RWPE2 (cell line): ENCODE data around the gene HDAC4.
A peak's percentile ranks its signal among the peaks of the same experiment; 100 is the strongest.

Experiments
- ATAC-seq: fragments of 200-7000 bp; cut with Tn5 transposase; 3 replicates; pipeline ENCODE4 v1.9.1; 2021; ENCODE audit warnings: low read depth
- DNase-seq: peaks from one replicate; pipeline ENCODE4 v3.0.0-alpha.2; 2020; ENCODE audit warnings: low spot score
- H3K27ac ChIP-seq: fragments of 450-650 bp; 2 replicates; pipeline ENCODE4 v1.5.1; 2017; ENCODE audit warnings: mild to moderate bottlenecking; ENCODE audit not compliant: poor library complexity, severe bottlenecking
- H3K27me3 ChIP-seq: fragments of 250-450 bp; sonication (Bioruptor Pico); 2 replicates; pipeline ENCODE4 v1.5.1; 2021; ENCODE audit warnings: mild to moderate bottlenecking, moderate library complexity; ENCODE audit not compliant: insufficient read depth, poor library complexity, severe bottlenecking
- H3K36me3 ChIP-seq: fragments of 250-450 bp; sonication (Bioruptor Pico); 2 replicates; pipeline ENCODE4 v1.5.1; 2020; ENCODE audit warnings: low read depth, mild to moderate bottlenecking, moderate library complexity
- H3K4me1 ChIP-seq: fragments of 250-450 bp; sonication (Bioruptor Pico); 2 replicates; pipeline ENCODE4 v1.5.1; 2021; ENCODE audit warnings: mild to moderate bottlenecking, moderate library complexity; ENCODE audit not compliant: insufficient read depth, poor library complexity, severe bottlenecking
- H3K4me3 ChIP-seq: fragments of 250-450 bp; sonication (Bioruptor Pico); 2 replicates; pipeline ENCODE4 v1.5.1; 2021; ENCODE audit warnings: mild to moderate bottlenecking, moderate library complexity; ENCODE audit not compliant: severe bottlenecking
- H3K9me3 ChIP-seq: fragments of 250-450 bp; sonication (Bioruptor Pico); 2 replicates; pipeline ENCODE4 v1.5.1; 2021; ENCODE audit warnings: mild to moderate bottlenecking, moderate library complexity; ENCODE audit not compliant: severe bottlenecking
- CTCF ChIP-seq: fragments of 450-650 bp; IDR thresholded peaks from one replicate; pipeline ENCODE4 v1.5.1; 2017; ENCODE audit warnings: mild to moderate bottlenecking, moderate library complexity; ENCODE audit not compliant: poor library complexity, severe bottlenecking

The HDAC4 gene

DNA sequence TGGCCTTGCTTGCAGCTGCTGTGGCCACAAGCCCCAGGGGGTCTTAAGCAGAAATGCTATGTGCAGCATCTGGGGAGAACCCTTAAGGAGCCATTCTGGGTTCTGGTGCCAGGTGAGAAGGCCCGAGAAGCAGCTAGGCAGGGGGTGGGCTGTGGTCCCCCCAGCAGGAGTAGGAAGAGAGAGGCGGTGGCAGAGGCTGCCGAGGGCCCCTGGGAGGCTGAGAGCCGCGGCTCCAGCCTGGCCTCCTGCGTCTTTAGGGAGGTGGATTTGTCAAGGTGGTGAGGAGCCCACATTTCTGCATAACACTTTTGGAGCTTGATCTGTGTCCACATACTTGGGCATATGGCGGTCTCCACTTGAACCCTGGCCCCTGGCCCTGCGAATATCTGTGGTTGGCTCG, 356.5 kb downstream of the HDAC4 start:
- ATAC-seq (no peak), DNase-seq (peak; percentile 12)
- Histone ChIP-seq H3K9me3 (no peaks in the 10 kb centered on the region), H3K27ac (no peak overlapping the region), H3K27me3 (no peaks in the 10 kb centered on the region), H3K4me1 (no peaks in the 10 kb centered on the region), H3K36me3 (no peaks in the 10 kb centered on the region), H3K4me3 (no peak overlapping the region)
- TF ChIP-seq CTCF, result no peak

- DNase-seq, result peak; percentile 23
- TF ChIP-seq CTCF, result no peak
- Histone ChIP-seq H3K36me3 (no peaks in the 10 kb centered on the region), H3K4me1 (no peaks in the 10 kb centered on the region), H3K27ac (no peak overlapping the region), H3K9me3 (no peaks in the 10 kb centered on the region), H3K27me3 (no peaks in the 10 kb centered on the region), H3K4me3 (no peak overlapping the region)
- ATAC-seq, result no peak
Measured at GRCh38 chr2:239043326-239043725, 357.5 kb downstream of the HDAC4 start.

DNA sequence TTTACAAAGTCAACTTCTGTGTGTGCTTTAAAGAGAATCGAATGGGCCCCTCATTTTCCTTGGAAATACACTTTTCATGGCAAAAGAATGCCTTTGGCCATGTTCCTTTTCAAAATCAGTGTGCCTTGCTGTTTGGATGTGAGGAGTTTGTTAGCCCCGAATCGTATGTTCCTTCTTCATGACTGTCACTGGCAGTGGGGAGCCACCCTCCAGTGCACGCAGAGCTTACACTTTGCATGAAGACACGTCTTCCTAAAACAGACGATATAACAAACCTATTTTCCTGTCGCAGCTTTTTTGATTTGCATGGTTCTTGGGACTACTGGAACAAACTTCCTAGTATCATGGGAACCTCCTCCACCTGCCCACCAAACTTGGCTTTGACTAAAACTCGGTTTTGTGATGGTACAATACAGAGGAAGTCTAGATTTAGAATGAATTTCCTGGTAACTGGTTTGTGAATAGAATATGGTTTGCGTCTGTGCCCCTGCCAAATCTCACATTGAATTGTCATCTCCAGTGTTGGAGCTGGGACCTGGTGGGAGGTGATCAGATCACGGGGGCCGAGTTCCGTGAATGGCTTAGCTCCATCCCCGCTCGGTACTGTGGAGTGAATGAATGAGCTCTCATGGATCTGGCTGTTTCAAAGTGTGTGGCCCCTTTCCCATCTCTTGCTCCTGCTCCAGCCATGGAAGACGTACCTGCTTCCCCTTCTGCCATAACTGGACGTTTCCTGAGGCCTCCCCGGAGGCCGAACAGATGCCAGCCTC, 358.1 kb downstream of the HDAC4 start:
- no peak overlapping the region for H3K27ac ChIP-seq
- no peak for TF ChIP-seq CTCF
- H3K4me3 ChIP-seq, result no peak overlapping the region
- ATAC-seq (no peak), DNase-seq (peak; percentile 1)
- no peaks in the 10 kb centered on the region for H3K36me3 ChIP-seq
- H3K27me3 ChIP-seq, result no peaks in the 10 kb centered on the region
- H3K9me3 ChIP-seq, result no peaks in the 10 kb centered on the region
- no peaks in the 10 kb centered on the region for H3K4me1 ChIP-seq

GRCh38 chr2:239042046-239042445, 358.8 kb downstream of the HDAC4 start:
- TF ChIP-seq CTCF, result no peak
- no peaks in the 10 kb centered on the region for H3K4me1 ChIP-seq

GRCh38 chr2:239041062-239041461, 359.8 kb downstream of the HDAC4 start:
- ATAC-seq, result no peak
- H3K9me3 ChIP-seq, result no peaks in the 10 kb centered on the region
- no peak overlapping the region for H3K27ac ChIP-seq
- peak; percentile 48 for DNase-seq
- H3K4me3 ChIP-seq, result no peak overlapping the region
- no peaks in the 10 kb centered on the region for H3K4me1 ChIP-seq
- H3K27me3 ChIP-seq, result no peaks in the 10 kb centered on the region
- no peak for TF ChIP-seq CTCF
- H3K36me3 ChIP-seq, result no peaks in the 10 kb centered on the region

More at GRCh38 chr2:239042046-239042445, 358.8 kb downstream of the HDAC4 start:
- H3K9me3 ChIP-seq, result no peaks in the 10 kb centered on the region
- H3K4me3 ChIP-seq, result no peak overlapping the region
- no peaks in the 10 kb centered on the region for H3K36me3 ChIP-seq
- peak; percentile 24 for DNase-seq
- H3K27ac ChIP-seq, result no peak overlapping the region
- no peak for ATAC-seq
- no peaks in the 10 kb centered on the region for H3K27me3 ChIP-seq
